H9 (cell line): Measurements from ENCODE around the gene PADI6. TPM values are rescaled to one million over a fixed set of nuclear protein-coding genes. Genes with fewer than 3 reads are reported as not detected.

Experiments used
- DNase-seq: peaks from one replicate; pipeline ENCODE4 v3.0.0-alpha.2; 2017
- H2AFZ ChIP-seq: one replicate; pipeline ENCODE4 v1.6.1; 2013; ENCODE audit warnings: mild to moderate bottlenecking, low read length, control low read depth, moderate library complexity
- H2AK5ac ChIP-seq: 2 replicates; pipeline ENCODE4 v1.6.1; 2013; ENCODE audit warnings: low read length, control low read depth, mixed read lengths; ENCODE audit not compliant: insufficient read length
- H2BK120ac ChIP-seq: one replicate; pipeline ENCODE4 v1.6.1; 2013; ENCODE audit warnings: low read depth, mild to moderate bottlenecking, low read length, control low read depth, inconsistent platforms; ENCODE audit not compliant: poor library complexity, severe bottlenecking
- H2BK12ac ChIP-seq: 2 replicates; pipeline ENCODE4 v1.6.1; 2013; ENCODE audit warnings: low read length, control low read depth, mixed read lengths, low read depth; ENCODE audit not compliant: insufficient read length
- H2BK15ac ChIP-seq: 2 replicates; pipeline ENCODE4 v1.6.1; 2013; ENCODE audit warnings: low read depth, low read length, control low read depth
- H2BK20ac ChIP-seq: one replicate; pipeline ENCODE4 v1.6.1; 2013; ENCODE audit warnings: low read depth, mild to moderate bottlenecking, low read length, control low read depth, inconsistent platforms; ENCODE audit not compliant: poor library complexity, severe bottlenecking
- H2BK5ac ChIP-seq: 2 replicates; pipeline ENCODE4 v1.6.1; 2013; ENCODE audit warnings: low read length, control low read depth, mixed read lengths; ENCODE audit not compliant: insufficient read length
- H3K14ac ChIP-seq: 2 replicates; pipeline ENCODE4 v1.6.1; 2013; ENCODE audit warnings: low read length, control low read depth; ENCODE audit not compliant: insufficient read depth
- H3K18ac ChIP-seq: 2 replicates; pipeline ENCODE4 v1.6.1; 2013; ENCODE audit warnings: low read depth, mild to moderate bottlenecking, mixed read lengths, low read length, control low read depth; ENCODE audit not compliant: insufficient read length
- H3K23ac ChIP-seq: 2 replicates; pipeline ENCODE4 v1.6.1; 2013; ENCODE audit warnings: low read length, control low read depth, mixed read lengths, low read depth; ENCODE audit not compliant: insufficient read length
- H3K23me2 ChIP-seq: 2 replicates; pipeline ENCODE4 v1.6.1; 2013; ENCODE audit warnings: low read depth, mild to moderate bottlenecking, mixed read lengths, low read length, control low read depth; ENCODE audit not compliant: insufficient read length, poor library complexity, severe bottlenecking
- H3K27ac ChIP-seq: 2 replicates; pipeline ENCODE4 v1.5.1; 2013; ENCODE audit warnings: low read length, control low read depth, mixed read lengths, low read depth; ENCODE audit not compliant: insufficient read length
- H3K27me3 ChIP-seq: 2 replicates; pipeline ENCODE4 v1.6.1; 2013; ENCODE audit warnings: low read length, control low read depth, inconsistent platforms; ENCODE audit not compliant: insufficient read depth
- H3K4ac ChIP-seq: 2 replicates; pipeline ENCODE4 v1.6.1; 2013; ENCODE audit warnings: low read depth, mild to moderate bottlenecking, control low read depth, inconsistent platforms, low read length, moderate library complexity
- H3K4me1 ChIP-seq: 2 replicates; pipeline ENCODE4 v1.6.1; 2013; ENCODE audit warnings: low read length, control low read depth, inconsistent platforms; ENCODE audit not compliant: insufficient read depth
- H3K4me2 ChIP-seq: 2 replicates; pipeline ENCODE4 v1.6.1; 2013; ENCODE audit warnings: low read length, control low read depth, mixed read lengths; ENCODE audit not compliant: insufficient read length, insufficient read depth
- H3K56ac ChIP-seq: 2 replicates; pipeline ENCODE4 v1.6.1; 2013; ENCODE audit warnings: low read depth, mild to moderate bottlenecking, mixed read lengths, low read length, control low read depth; ENCODE audit not compliant: insufficient read length
- H3K79me1 ChIP-seq: 2 replicates; pipeline ENCODE4 v1.6.1; 2013; ENCODE audit warnings: low read depth, mild to moderate bottlenecking, moderate library complexity, low read length, control low read depth, inconsistent platforms; ENCODE audit not compliant: insufficient read depth, poor library complexity, severe bottlenecking
- H3K79me2 ChIP-seq: 2 replicates; pipeline ENCODE4 v1.6.1; 2013; ENCODE audit warnings: low read length, control low read depth, inconsistent platforms; ENCODE audit not compliant: insufficient read depth
- H3K9ac ChIP-seq: 2 replicates; pipeline ENCODE4 v1.6.1; 2013; ENCODE audit warnings: low read length, control low read depth, mixed read lengths; ENCODE audit not compliant: insufficient read length; ENCODE audit errors: extremely low read depth
- H3K9me3 ChIP-seq: one replicate; pipeline ENCODE4 v1.6.1; 2013; ENCODE audit warnings: low read depth, low read length, inconsistent platforms; ENCODE audit not compliant: control insufficient read depth
- H3T11ph ChIP-seq: one replicate; pipeline ENCODE4 v1.6.1; 2013; ENCODE audit warnings: mild to moderate bottlenecking, low read length, control low read depth, inconsistent platforms
- H4K20me1 ChIP-seq: one replicate; pipeline ENCODE4 v1.6.1; 2013; ENCODE audit not compliant: control insufficient read depth, insufficient read length, insufficient read depth
- H4K5ac ChIP-seq: 2 replicates; pipeline ENCODE4 v1.6.1; 2013; ENCODE audit warnings: low read depth, mild to moderate bottlenecking, mixed read lengths, low read length, control low read depth; ENCODE audit not compliant: insufficient read length
- H4K8ac ChIP-seq: replicated peaks from 2 replicates; pipeline ENCODE4 v1.6.1; 2013; ENCODE audit warnings: low read length, control low read depth, mixed read lengths, low read depth; ENCODE audit not compliant: insufficient read length
- H4K91ac ChIP-seq: 2 replicates; pipeline ENCODE4 v1.6.1; 2013; ENCODE audit warnings: low read depth, mild to moderate bottlenecking, moderate library complexity, mixed read lengths, low read length, control low read depth; ENCODE audit not compliant: insufficient read length
- H3K27ac Mint-ChIP-seq, 3 experiments: 2 replicates in 2 of 3; 3 replicates in 1 of 3; pipeline ENCODE4 v1.8.0; 2020 to 2021; ENCODE audit warnings: mixed read lengths in 3 of 3, mild to moderate bottlenecking in 1 of 3, moderate library complexity in 1 of 3
- H3K27me3 Mint-ChIP-seq: 2 replicates; pipeline ENCODE4 v1.8.0; 2021; ENCODE audit warnings: low read depth, mild to moderate bottlenecking, moderate library complexity, mixed read lengths
- H3K36me3 Mint-ChIP-seq, 3 experiments: 2 replicates in 2 of 3; 3 replicates in 1 of 3; pipeline ENCODE4 v1.8.0; 2020 to 2021; ENCODE audit warnings: low read depth in 3 of 3, mixed read lengths in 3 of 3; ENCODE audit not compliant: insufficient read depth in 1 of 3
- H3K4me1 Mint-ChIP-seq, 2 experiments: 2 replicates each; pipeline ENCODE4 v1.8.0; 2020; ENCODE audit warnings: mixed read lengths in 2 of 2
- H3K4me3 Mint-ChIP-seq, 2 experiments: 2 replicates in 1 of 2; 3 replicates in 1 of 2; pipeline ENCODE4 v1.8.0; 2020 to 2021; ENCODE audit warnings: mild to moderate bottlenecking in 2 of 2, mixed read lengths in 2 of 2, moderate library complexity in 1 of 2
- H3K9me3 Mint-ChIP-seq, 2 experiments: 2 replicates in 1 of 2; 3 replicates in 1 of 2; pipeline ENCODE4 v1.8.0; 2020; ENCODE audit warnings: mild to moderate bottlenecking in 2 of 2, mixed read lengths in 2 of 2, moderate library complexity in 1 of 2
- WGBS: extraction: QIAGEN DNeasy Blood & Tissue Kit; methylation state at CpG from one replicate; pipeline ENCODE4 v1.1.7; 2013; ENCODE audit warnings: missing lambda C conversion rate, low lambda C conversion rate, mixed read lengths; ENCODE audit not compliant: insufficient read length; ENCODE audit errors: extremely low coverage; 5-methylcytosine and 5-hydroxymethylcytosine counted together
- total RNA-seq: library from RNA; stranded (reverse); gene quantifications from 2 replicates; pipeline ENCODE4 v1.2.1, GENCODE V29; 2021
- TF ChIP-seq, protein P1 (sequence below): fragments of 200-600 bp; sonication (generic); conservative IDR thresholded peaks from 3 replicates; pipeline ENCODE4 v1.8.0; 2021; ENCODE audit warnings: antibody characterized with exemption, mild to moderate bottlenecking

PADI6 gene
- total RNA-seq, 1 experiment from 2014 or later = not detected

DNA sequence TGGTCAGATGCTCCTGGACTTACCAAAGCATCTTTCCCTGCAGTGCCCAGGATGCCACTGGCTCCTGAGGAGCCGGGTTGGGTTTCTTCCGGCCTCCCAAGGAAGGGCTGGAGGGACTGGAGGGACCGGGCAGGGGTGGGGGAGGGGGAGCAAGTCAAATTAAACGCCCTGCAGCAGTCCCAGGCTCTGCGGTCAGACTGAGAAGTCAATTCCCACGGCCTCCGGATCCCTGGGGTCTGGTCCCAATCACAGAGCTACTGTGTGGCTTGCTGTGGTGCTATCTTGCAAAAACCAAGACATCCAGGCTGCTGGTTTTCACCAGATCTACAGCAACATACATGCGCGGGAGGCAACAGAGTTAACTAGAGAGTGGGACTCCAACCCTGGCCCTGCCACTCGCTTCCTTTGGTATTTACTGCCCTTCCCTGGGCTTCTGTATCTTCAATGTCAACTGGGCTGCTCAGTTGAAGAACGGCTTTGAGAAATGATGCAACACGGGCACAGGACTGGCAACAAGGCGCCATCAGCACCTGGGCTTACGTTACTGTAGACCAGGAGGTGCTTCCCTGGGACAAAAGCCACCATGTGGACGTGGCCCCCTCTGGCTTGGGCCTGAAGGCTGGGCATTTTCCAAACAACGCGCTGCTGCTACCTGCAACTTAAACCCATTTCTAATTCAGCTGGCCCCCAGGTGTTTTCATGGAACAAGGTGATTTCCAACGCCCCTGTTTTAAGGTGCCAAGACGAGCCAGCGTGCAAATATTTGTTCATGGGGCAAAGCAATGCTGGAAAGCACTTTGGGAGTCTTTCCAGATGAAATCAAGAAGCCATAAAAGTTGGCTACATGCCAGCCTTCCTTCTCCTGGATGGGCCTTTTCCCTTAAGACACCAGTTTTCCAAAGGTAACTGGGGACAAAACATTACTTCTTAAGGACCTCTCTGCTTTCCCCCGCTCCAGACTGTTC, 56.0 kb downstream of the PADI6 start:
- Histone ChIP-seq H3K14ac (no peak overlapping the region; the same call in 1 of the 2 replicates), H3K4ac (no peak overlapping the region), H4K5ac (no peak overlapping the region), H4K8ac (no peak overlapping the region), H3K9ac (no peak overlapping the region), H3K9me3 (no peaks in the 10 kb centered on the region), H4K20me1 (peaks cover 6% of the 10 kb centered on the region), H2BK5ac (no peak overlapping the region), H2BK20ac (no peak overlapping the region), H4K91ac (no peak overlapping the region), H2BK15ac (no peak overlapping the region), H2BK12ac (no peak overlapping the region), H3K56ac (no peak overlapping the region), H3K27ac (no peak overlapping the region), H2BK120ac (no peak overlapping the region), H2AFZ (no peak overlapping the region), H3T11ph (no peak overlapping the region), H3K4me2 (no peak overlapping the region), H3K23me2 (no peaks in the 10 kb centered on the region), H3K79me2 (peaks cover 59% of the 10 kb centered on the region; the same call in 1 of the 2 replicates), H2AK5ac (no peak overlapping the region), H3K4me1 (peaks cover 8% of the 10 kb centered on the region; the same call in 1 of the 2 replicates), H3K18ac (no peak overlapping the region), H3K79me1 (peaks cover 13% of the 10 kb centered on the region), H3K23ac (no peak overlapping the region), H3K27me3 (no peaks in the 10 kb centered on the region)
- TF ChIP-seq, protein P1, sequence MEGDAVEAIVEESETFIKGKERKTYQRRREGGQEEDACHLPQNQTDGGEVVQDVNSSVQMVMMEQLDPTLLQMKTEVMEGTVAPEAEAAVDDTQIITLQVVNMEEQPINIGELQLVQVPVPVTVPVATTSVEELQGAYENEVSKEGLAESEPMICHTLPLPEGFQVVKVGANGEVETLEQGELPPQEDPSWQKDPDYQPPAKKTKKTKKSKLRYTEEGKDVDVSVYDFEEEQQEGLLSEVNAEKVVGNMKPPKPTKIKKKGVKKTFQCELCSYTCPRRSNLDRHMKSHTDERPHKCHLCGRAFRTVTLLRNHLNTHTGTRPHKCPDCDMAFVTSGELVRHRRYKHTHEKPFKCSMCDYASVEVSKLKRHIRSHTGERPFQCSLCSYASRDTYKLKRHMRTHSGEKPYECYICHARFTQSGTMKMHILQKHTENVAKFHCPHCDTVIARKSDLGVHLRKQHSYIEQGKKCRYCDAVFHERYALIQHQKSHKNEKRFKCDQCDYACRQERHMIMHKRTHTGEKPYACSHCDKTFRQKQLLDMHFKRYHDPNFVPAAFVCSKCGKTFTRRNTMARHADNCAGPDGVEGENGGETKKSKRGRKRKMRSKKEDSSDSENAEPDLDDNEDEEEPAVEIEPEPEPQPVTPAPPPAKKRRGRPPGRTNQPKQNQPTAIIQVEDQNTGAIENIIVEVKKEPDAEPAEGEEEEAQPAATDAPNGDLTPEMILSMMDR = no peak
- no peak overlapping the region for H3K4me3 Mint-ChIP-seq
- H3K9me3 Mint-ChIP-seq = no peaks in the 10 kb centered on the region
- no peak for DNase-seq
- no CpG with 5 or more reads among the region's 21 CpGs for WGBS
- no peaks in the 10 kb centered on the region; the same call in 1 of the 2 replicates for H3K27me3 Mint-ChIP-seq
- peaks cover 67 to 89% (median 86%) of the 10 kb centered on the region in 3 experiments for H3K36me3 Mint-ChIP-seq
- H3K4me1 Mint-ChIP-seq = peaks cover 29 to 36% of the 10 kb centered on the region in 2 experiments
- peak overlapping the region; percentile 66 to 80 (median 71) for H3K27ac Mint-ChIP-seq
